Vagina (tissue), 2 donors: ENCODE results near the gene USP6NL. TPM values are rescaled to one million over a fixed set of nuclear protein-coding genes. Genes with fewer than 3 reads are reported as not detected.
A peak's percentile ranks its signal among the peaks of the same experiment; 100 is the strongest.
"Not testable (repeated sequence)": the region's sequence is repeated elsewhere in the genome, so short reads cannot be mapped to it uniquely, and the experiment has no call there.

Experiments
- DNase-seq, 2 donors: peaks; one replicate each; pipeline ENCODE4 v3.0.0-alpha.2; 2017; ENCODE audit errors: extremely low spot score in 2 of 2
- H3K27ac ChIP-seq: fragments of 200-600 bp; sonication (generic); one replicate; pipeline ENCODE4 v1.5.1; 2019
- H3K27me3 ChIP-seq: fragments of 200-600 bp; sonication (generic); one replicate; pipeline ENCODE4 v1.5.1; 2019
- H3K36me3 ChIP-seq, 2 donors: fragments of 200-600 bp; sonication (generic); one replicate each; pipeline ENCODE4 v1.5.1; 2017 to 2019
- H3K4me1 ChIP-seq: fragments of 200-600 bp; sonication (generic); one replicate; pipeline ENCODE4 v1.5.1; 2019
- H3K4me3 ChIP-seq, 2 donors: fragments of 200-600 bp; sonication (generic); 1 replicate in 1 of 2; 2 replicates in 1 of 2; pipeline ENCODE4 v1.5.1; 2016 to 2019
- H3K9me3 ChIP-seq: fragments of 200-600 bp; sonication (generic); one replicate; pipeline ENCODE4 v1.5.1; 2019
- POLR2A ChIP-seq, 2 donors: fragments of 450-650 bp; IDR thresholded peaks; one replicate each; pipeline ENCODE4 v1.6.1; 2017; ENCODE audit warnings: antibody characterized with exemption in 2 of 2, mild to moderate bottlenecking in 2 of 2, moderate library complexity in 2 of 2
- POLR2AphosphoS5 ChIP-seq, 2 donors: sonication (generic); formaldehyde crosslinking; IDR thresholded peaks; one replicate each; pipeline ENCODE4 v1.9.0; 2017; ENCODE audit warnings: antibody characterized with exemption in 2 of 2, mild to moderate bottlenecking in 2 of 2, low read depth in 1 of 2; ENCODE audit not compliant: insufficient read depth in 1 of 2
- intact Hi-C: fragments of 100-400 bp; cut with DNase I; formaldehyde crosslinking; loops from one replicate; pipeline ENCODE4 v1.15.1; 2023
- total RNA-seq: library from RNA; depleted of rRNA; stranded (reverse); fragments of >200 nt; gene quantifications from one replicate; pipeline ENCODE4 v1.2.3, GENCODE V29; 2016
- TF ChIP-seq, protein P1 (sequence below), 3 experiments: fragments of 450-650 bp in 2 of 3; fragments of 200-600 bp in 1 of 3; sonication (generic) in 1 of 3; IDR thresholded peaks; one replicate each; pipeline ENCODE4 v1.5.1; 2017 to 2019; ENCODE audit warnings: antibody characterized with exemption in 3 of 3, mild to moderate bottlenecking in 2 of 3, moderate library complexity in 2 of 3

Gene USP6NL
- total RNA-seq, 1 donor from 2014 or later: 23.3 TPM

DNA sequence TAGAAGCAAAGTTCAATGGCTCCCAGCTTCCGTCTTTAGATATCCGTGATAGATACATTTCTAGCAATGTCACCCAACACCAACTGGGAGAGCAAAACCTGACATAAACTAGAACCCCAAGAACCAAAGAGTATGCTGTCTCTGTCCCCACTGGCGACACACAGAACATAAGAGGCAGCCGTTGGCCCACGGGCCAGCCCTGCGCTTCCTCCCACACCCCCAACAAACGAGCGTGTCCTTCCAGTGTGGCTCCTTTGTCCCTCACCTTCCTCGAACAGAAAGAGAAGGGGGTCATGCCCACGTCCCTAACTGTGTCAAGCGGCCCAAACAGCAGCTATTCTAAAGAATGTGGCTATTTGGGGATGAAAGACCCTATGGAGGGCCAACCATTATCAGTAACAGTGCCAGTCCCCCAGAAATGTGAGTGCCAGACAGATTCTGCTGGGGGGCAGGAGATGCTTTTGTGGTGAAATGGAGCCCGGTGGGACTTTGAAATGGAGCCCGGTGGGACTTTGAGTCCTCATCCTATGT lies 171.9 kb downstream of the USP6NL start:
- H3K27ac ChIP-seq: no peak overlapping the region
- DNase-seq: peak in 1 of 2 donors; percentile 56
- H3K27me3 ChIP-seq: no peaks in the 10 kb centered on the region
- H3K4me3 ChIP-seq: no peak overlapping the region
- intact Hi-C loops: no loop called here
- no peak for TF ChIP-seq POLR2AphosphoS5 (IDR thresholded peaks at IDR 0.05; ENCODE audit: insufficient read depth in 1 of 2, low read depth in 1 of 2)
- TF ChIP-seq, protein P1, sequence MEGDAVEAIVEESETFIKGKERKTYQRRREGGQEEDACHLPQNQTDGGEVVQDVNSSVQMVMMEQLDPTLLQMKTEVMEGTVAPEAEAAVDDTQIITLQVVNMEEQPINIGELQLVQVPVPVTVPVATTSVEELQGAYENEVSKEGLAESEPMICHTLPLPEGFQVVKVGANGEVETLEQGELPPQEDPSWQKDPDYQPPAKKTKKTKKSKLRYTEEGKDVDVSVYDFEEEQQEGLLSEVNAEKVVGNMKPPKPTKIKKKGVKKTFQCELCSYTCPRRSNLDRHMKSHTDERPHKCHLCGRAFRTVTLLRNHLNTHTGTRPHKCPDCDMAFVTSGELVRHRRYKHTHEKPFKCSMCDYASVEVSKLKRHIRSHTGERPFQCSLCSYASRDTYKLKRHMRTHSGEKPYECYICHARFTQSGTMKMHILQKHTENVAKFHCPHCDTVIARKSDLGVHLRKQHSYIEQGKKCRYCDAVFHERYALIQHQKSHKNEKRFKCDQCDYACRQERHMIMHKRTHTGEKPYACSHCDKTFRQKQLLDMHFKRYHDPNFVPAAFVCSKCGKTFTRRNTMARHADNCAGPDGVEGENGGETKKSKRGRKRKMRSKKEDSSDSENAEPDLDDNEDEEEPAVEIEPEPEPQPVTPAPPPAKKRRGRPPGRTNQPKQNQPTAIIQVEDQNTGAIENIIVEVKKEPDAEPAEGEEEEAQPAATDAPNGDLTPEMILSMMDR (IDR thresholded peaks at IDR 0.05): no peak
- TF ChIP-seq POLR2A (IDR thresholded peaks at IDR 0.05): no peak
- H3K9me3 ChIP-seq: no peaks in the 10 kb centered on the region
- no peaks in the 10 kb centered on the region for H3K36me3 ChIP-seq
- H3K4me1 ChIP-seq: no peaks in the 10 kb centered on the region

DNA sequence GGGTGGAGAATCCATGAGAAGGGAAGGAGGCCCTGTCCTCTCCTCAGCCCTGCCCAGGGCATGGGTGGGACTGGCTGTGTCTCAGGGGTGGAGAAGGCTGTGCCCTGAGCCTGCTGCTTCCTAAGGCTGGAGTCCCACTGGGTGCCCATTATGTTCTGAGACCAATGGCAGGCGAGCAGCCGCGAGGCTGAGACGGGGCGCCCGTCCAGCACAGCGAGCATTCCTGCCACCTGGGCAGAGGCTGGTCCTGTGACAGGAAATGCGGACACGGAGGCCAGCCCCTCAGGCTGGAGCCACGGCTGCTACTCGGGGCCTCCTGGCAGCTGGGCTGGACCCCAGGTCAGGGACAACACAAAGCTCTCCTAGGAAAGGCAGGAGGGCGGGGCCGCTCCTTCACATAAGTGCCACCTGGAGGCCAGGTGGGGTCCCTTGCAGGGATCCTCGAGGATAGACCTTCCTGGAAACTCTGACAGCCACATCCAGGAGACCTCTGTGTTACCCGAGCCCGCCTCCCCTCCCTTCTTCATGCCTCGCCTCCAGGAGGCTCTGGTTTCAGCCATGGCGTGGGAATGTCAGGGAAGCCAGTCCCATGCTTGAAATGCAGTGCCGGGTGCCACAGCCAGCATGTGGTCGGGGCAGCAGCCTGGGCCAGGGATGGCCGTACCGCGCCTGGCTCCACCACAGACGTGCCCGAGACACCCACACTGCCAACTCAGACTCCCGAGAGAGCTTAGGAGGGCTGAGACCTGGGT lies 173.9 kb downstream of the USP6NL start:
- Histone ChIP-seq H3K9me3 (no peaks in the 10 kb centered on the region), H3K4me3 (no peak overlapping the region), H3K27me3 (no peaks in the 10 kb centered on the region), H3K36me3 (no peaks in the 10 kb centered on the region), H3K4me1 (no peaks in the 10 kb centered on the region), H3K27ac (no peak overlapping the region)
- intact Hi-C loops: no loop called here
- DNase-seq: peak in 1 of 2 donors; percentile 78
- TF ChIP-seq POLR2AphosphoS5 (IDR thresholded peaks at IDR 0.05; ENCODE audit: insufficient read depth in 1 of 2, low read depth in 1 of 2): no peak
- TF ChIP-seq, protein P1 (IDR thresholded peaks at IDR 0.05): no peak
- TF ChIP-seq POLR2A (IDR thresholded peaks at IDR 0.05): no peak

DNA sequence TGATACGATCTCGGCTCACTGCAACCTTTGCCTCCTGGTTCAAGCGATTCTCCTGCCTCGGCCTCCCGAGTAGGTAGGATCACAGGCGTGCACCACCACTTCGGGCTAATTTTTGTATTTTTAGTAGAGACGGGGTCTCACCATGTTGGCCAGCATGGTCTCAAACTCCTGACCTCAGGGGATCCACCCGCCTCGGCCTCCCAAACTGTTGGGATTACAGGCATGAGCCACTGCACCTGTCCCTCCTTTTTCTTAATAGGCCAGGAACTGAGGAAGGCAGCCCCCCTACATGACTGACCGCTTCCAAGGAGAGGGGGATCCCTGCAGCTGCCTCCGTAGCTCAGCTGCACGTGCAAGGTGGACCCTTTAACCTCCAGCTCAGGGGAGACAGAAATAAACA lies 175.0 kb downstream of the USP6NL start:
- H3K27ac ChIP-seq, intact Hi-C loops: not testable (repeated sequence)

DNA sequence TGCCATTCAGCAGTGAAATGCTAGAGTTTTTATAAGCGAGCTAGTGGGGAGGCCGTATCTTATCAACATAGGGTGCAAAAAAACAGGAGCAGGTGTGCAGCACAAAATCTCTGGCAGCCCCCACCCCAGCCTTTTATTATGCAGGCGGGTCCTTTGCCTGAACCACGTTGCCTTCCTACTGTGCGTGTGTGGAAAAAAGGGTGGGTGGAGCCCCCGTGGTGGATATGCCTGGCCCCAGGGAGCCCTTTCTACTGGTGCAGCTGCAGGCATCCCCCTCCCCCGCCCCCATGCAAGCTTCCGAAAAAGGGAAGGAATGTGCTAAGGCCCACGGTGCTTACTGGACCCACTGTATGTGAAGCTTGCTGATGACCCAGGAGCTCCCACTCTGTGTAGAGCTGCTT lies 175.9 kb downstream of the USP6NL start:
- Histone ChIP-seq H3K9me3 (no peaks in the 10 kb centered on the region), H3K36me3 (no peaks in the 10 kb centered on the region), H3K4me3 (no peak overlapping the region), H3K27me3 (no peaks in the 10 kb centered on the region), H3K27ac (no peak overlapping the region), H3K4me1 (peaks cover 5% of the 10 kb centered on the region)
- intact Hi-C loops: no loop called here
- no peak for DNase-seq
- TF ChIP-seq POLR2AphosphoS5 (IDR thresholded peaks at IDR 0.05; ENCODE audit: insufficient read depth in 1 of 2, low read depth in 1 of 2) (no peak), POLR2A (IDR thresholded peaks at IDR 0.05) (no peak)
- TF ChIP-seq, protein P1 (IDR thresholded peaks at IDR 0.05): no peak

More for the DNA sequence above, 175.0 kb downstream of the USP6NL start:
- not testable (repeated sequence) for DNase-seq, H3K36me3 ChIP-seq, H3K9me3 ChIP-seq, H3K27me3 ChIP-seq, H3K4me1 ChIP-seq, H3K4me3 ChIP-seq

DNA sequence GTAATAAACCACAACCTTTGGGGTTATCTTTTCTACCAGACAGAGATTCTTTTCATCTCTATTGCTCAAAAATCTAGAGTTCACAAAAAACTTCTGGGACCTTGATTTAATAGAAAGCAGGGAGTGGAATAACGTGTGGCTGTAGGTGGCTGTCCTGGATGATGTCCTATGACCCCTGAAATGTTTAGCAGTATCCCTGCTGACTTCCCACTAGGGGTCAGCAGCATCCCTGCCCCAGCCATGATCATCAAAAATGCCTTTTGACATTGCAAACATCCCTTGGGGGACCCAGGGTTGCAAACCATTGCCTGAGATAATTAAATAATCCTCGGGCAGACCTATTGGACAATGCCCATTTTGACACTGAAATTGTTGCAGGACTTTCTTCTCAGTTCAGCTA lies 177.1 kb downstream of the USP6NL start:
- TF ChIP-seq POLR2AphosphoS5 (IDR thresholded peaks at IDR 0.05; ENCODE audit: insufficient read depth in 1 of 2, low read depth in 1 of 2) (no peak), POLR2A (IDR thresholded peaks at IDR 0.05) (no peak)
- TF ChIP-seq, protein P1 (IDR thresholded peaks at IDR 0.05): no peak
- Histone ChIP-seq H3K27ac (no peak overlapping the region), H3K4me3 (no peak overlapping the region), H3K36me3 (no peaks in the 10 kb centered on the region), H3K27me3 (no peaks in the 10 kb centered on the region), H3K9me3 (no peaks in the 10 kb centered on the region), H3K4me1 (peaks cover 5% of the 10 kb centered on the region)
- no peak for DNase-seq
- intact Hi-C loops: no loop called here
